ENCODE results near the gene ZNF544. TPM values are rescaled to one million over a fixed set of nuclear protein-coding genes. Genes with fewer than 3 reads are reported as not detected.

The ZNF544 gene
- total RNA-seq, 1 donor from 2014 or later: 22.6 TPM

- TF ChIP-seq CTCF (IDR thresholded peaks at IDR 0.05): no peak
- Histone ChIP-seq H3K9me3 (peaks cover 100% of the 10 kb centered on the region), H3K4me3 (no peak overlapping the region), H3K4me1 (no peaks in the 10 kb centered on the region), H3K27ac (no peak overlapping the region), H3K27me3 (ENCODE audit: low read depth) (no peaks in the 10 kb centered on the region), H3K36me3 (peaks cover 56% of the 10 kb centered on the region)
- ATAC-seq (no peak), DNase-seq (no peak)
- intact Hi-C loops (cut with DNase I): no loop called here
Measured at GRCh38 chr19:58212336-58213074, 16.2 kb upstream of the ZNF544 start.

GRCh38 chr19:58213075-58213369, 15.7 kb upstream of the ZNF544 start:
- no peak for ATAC-seq
- H3K9me3 ChIP-seq: peaks cover 100% of the 10 kb centered on the region
- intact Hi-C loops (cut with DNase I): no loop called here
- no peaks in the 10 kb centered on the region for H3K4me1 ChIP-seq
- no peak for TF ChIP-seq CTCF (IDR thresholded peaks at IDR 0.05)
- DNase-seq: no peak
- peaks cover 51% of the 10 kb centered on the region for H3K36me3 ChIP-seq
- no peak overlapping the region for H3K27ac ChIP-seq
- no peaks in the 10 kb centered on the region for H3K27me3 ChIP-seq (ENCODE audit: low read depth)
- no peak overlapping the region for H3K4me3 ChIP-seq

GRCh38 chr19:58217069-58217481, 11.6 kb upstream of the ZNF544 start:
- H3K27me3 ChIP-seq (ENCODE audit: low read depth): no peaks in the 10 kb centered on the region
- H3K4me3 ChIP-seq: no peak overlapping the region
- peaks cover 91% of the 10 kb centered on the region for H3K9me3 ChIP-seq
- no peak overlapping the region for H3K27ac ChIP-seq
- no peak for DNase-seq
- intact Hi-C loops (cut with DNase I): no loop called here
- H3K36me3 ChIP-seq: peaks cover 11% of the 10 kb centered on the region
- no peak for ATAC-seq
- H3K4me1 ChIP-seq: no peaks in the 10 kb centered on the region
- TF ChIP-seq CTCF (IDR thresholded peaks at IDR 0.05): no peak

GRCh38 chr19:58217607-58218391, 10.9 kb upstream of the ZNF544 start:
- intact Hi-C loops (cut with DNase I): no loop called here
- no peak for TF ChIP-seq CTCF (IDR thresholded peaks at IDR 0.05)
- ATAC-seq: no peak
- DNase-seq: no peak
- Histone ChIP-seq H3K27ac (no peak overlapping the region), H3K36me3 (peaks cover 4% of the 10 kb centered on the region), H3K9me3 (peaks cover 90% of the 10 kb centered on the region), H3K4me1 (no peaks in the 10 kb centered on the region), H3K27me3 (ENCODE audit: low read depth) (no peaks in the 10 kb centered on the region), H3K4me3 (no peak overlapping the region)

GRCh38 chr19:58218899-58219298, 9.8 kb upstream of the ZNF544 start:
- Histone ChIP-seq H3K4me3 (no peak overlapping the region), H3K4me1 (no peaks in the 10 kb centered on the region), H3K36me3 (no peaks in the 10 kb centered on the region), H3K27ac (no peak overlapping the region), H3K27me3 (ENCODE audit: low read depth) (no peaks in the 10 kb centered on the region), H3K9me3 (peaks cover 90% of the 10 kb centered on the region)
- TF ChIP-seq CTCF (IDR thresholded peaks at IDR 0.05): peak; percentile 28
- ATAC-seq (no peak), DNase-seq (no peak)
- intact Hi-C loops (cut with DNase I): no loop called here

Data from lower lobe of right lung (tissue), 2 donors.